Osteocyte (in vitro differentiated cells): ENCODE measurements around the gene GNAQ. TPM values are rescaled to one million over a fixed set of nuclear protein-coding genes. Genes with fewer than 3 reads are reported as not detected.
A peak's percentile ranks its signal among the peaks of the same experiment; 100 is the strongest.

Experiments
- DNase-seq: peaks from one replicate; pipeline ENCODE4 v3.0.0; 2021; ENCODE audit warnings: mixed read lengths; ENCODE audit not compliant: unreplicated experiment; ENCODE audit errors: extremely low spot score
- H3K27ac Mint-ChIP-seq: one replicate; pipeline ENCODE4 v1.8.0; 2021; ENCODE audit warnings: mild to moderate bottlenecking, mixed read lengths; ENCODE audit not compliant: unreplicated experiment
- H3K27me3 Mint-ChIP-seq: one replicate; pipeline ENCODE4 v1.8.0; 2021; ENCODE audit warnings: mixed read lengths; ENCODE audit not compliant: unreplicated experiment
- H3K36me3 Mint-ChIP-seq: one replicate; pipeline ENCODE4 v1.8.0; 2021; ENCODE audit warnings: mixed read lengths; ENCODE audit not compliant: unreplicated experiment
- H3K4me1 Mint-ChIP-seq: one replicate; pipeline ENCODE4 v1.8.0; 2021; ENCODE audit warnings: mixed read lengths; ENCODE audit not compliant: unreplicated experiment
- H3K4me3 Mint-ChIP-seq: one replicate; pipeline ENCODE4 v1.8.0; 2021; ENCODE audit warnings: mild to moderate bottlenecking, moderate library complexity, mixed read lengths; ENCODE audit not compliant: unreplicated experiment
- H3K9me3 Mint-ChIP-seq: one replicate; pipeline ENCODE4 v1.8.0; 2021; ENCODE audit warnings: mixed read lengths; ENCODE audit not compliant: unreplicated experiment
- CTCF ChIP-seq: fragments of 200-600 bp; sonication (generic); IDR thresholded peaks from 2 replicates; pipeline ENCODE4 v1.5.0; 2021; ENCODE audit warnings: antibody characterized with exemption, mild to moderate bottlenecking, moderate library complexity
- total RNA-seq: library from RNA; stranded (reverse); gene quantifications from 2 replicates; pipeline ENCODE4 v1.2.1, GENCODE V29; 2021

GNAQ gene
- total RNA-seq, 1 donor from 2014 or later = 65.9 TPM

- no peak for TF ChIP-seq CTCF
- no peak for DNase-seq
- H3K27me3 Mint-ChIP-seq = no peaks in the 10 kb centered on the region
- no peaks in the 10 kb centered on the region for H3K36me3 Mint-ChIP-seq
- no peak overlapping the region for H3K27ac Mint-ChIP-seq
- H3K9me3 Mint-ChIP-seq = no peaks in the 10 kb centered on the region
- no peak overlapping the region for H3K4me3 Mint-ChIP-seq
- no peaks in the 10 kb centered on the region for H3K4me1 Mint-ChIP-seq
Measured at GRCh38 chr9:77679088-77679487, 352.5 kb downstream of the GNAQ start.

DNA sequence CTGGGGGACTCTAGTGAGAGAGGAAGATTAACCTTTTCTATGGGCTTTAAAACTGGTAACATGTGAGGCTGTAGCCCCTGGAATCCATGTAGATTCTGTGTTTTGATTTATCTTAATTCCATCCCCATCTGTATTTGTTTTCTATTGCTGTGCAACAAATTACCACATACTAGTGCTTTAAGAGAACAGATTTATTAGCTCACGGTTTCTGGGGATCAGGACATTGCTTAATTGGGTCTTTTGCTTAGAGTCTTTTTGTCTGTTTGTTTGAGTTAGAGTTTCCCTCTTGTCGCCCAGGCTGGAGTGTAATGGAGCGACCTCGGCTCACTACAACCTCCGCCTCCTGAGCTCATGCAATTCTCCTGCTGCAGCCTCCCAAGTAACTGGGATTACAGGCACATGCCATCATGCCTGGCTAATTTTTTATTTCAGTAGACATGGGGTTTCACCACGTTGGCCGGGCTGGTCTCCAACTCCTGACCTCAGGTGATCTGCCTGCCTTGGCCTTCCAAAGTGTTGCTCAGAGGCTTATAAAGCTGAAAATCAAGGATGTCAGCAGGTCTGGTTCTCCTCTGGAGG, 353.6 kb downstream of the GNAQ start:
- Mint-ChIP-seq H3K27me3 (no peaks in the 10 kb centered on the region), H3K9me3 (no peaks in the 10 kb centered on the region), H3K36me3 (no peaks in the 10 kb centered on the region), H3K27ac (no peak overlapping the region), H3K4me1 (no peaks in the 10 kb centered on the region), H3K4me3 (no peak overlapping the region)
- no peak for TF ChIP-seq CTCF
- DNase-seq = no peak

DNA sequence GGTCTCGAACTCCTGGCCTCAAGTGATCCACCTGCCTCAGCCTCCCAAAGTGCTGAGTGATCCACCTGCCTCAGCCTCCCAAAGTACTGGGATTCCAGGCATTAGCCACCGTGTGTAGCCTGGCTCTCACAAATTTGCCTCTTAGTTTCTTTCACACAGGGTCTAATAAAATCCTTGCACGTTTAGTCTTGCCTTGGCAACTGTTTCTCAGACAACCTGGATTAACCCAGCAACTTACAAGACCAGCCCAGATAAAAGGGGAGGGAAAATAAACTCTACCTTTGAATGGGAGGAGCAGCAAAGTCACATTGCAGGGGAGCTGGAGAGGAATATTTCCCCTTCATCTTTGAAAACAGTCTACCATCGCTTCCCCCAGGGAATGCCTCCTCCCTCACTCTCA, 354.2 kb downstream of the GNAQ start:
- no peak for DNase-seq
- Mint-ChIP-seq H3K27ac (peak overlapping the region; percentile 1), H3K36me3 (no peaks in the 10 kb centered on the region), H3K4me1 (no peaks in the 10 kb centered on the region), H3K4me3 (no peak overlapping the region), H3K27me3 (no peaks in the 10 kb centered on the region), H3K9me3 (no peaks in the 10 kb centered on the region)
- TF ChIP-seq CTCF = no peak

DNA sequence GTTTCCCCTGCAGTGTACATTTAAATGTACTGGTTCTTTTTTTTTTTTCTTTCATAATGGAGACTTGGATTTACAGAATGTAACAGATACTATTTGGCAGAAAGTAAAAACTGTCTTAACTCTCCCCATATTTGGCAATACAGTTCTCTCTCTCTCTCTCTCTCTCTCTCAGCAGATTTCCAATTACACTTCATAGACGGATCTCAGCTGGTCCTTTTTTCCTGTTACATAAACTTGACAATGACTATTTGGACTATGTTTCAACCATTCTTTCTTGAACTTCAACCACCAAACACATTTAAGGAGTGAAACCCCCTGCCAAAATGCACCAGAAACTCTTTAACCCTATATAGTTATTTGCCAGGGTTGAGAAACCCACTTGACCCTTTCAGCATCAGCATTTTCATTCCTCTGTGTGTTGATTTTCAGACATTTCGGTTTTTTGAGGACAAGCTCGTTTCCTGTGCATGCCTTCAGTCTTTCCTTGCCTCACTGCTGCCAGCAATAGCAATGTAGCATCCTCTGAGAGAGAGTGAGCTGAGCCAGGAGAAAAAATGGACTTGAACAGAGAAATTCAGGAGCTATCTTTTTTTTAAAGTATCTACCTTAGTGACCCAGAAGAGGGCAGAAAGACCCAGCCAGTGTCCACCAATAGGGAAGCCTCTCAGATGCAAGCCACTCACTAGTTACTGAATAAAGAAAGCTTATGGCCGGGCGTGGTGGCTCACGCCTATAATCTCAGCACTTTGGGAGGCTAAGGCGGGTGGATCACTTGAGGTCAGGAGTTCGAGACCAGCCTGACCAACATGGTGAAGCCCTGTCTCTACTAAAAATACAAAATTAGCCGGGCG, 357.4 kb downstream of the GNAQ start:
- Mint-ChIP-seq H3K4me3 (no peak overlapping the region), H3K9me3 (no peaks in the 10 kb centered on the region), H3K27ac (no peak overlapping the region), H3K4me1 (no peaks in the 10 kb centered on the region), H3K27me3 (no peaks in the 10 kb centered on the region), H3K36me3 (no peaks in the 10 kb centered on the region)
- TF ChIP-seq CTCF = no peak
- no peak for DNase-seq

DNA sequence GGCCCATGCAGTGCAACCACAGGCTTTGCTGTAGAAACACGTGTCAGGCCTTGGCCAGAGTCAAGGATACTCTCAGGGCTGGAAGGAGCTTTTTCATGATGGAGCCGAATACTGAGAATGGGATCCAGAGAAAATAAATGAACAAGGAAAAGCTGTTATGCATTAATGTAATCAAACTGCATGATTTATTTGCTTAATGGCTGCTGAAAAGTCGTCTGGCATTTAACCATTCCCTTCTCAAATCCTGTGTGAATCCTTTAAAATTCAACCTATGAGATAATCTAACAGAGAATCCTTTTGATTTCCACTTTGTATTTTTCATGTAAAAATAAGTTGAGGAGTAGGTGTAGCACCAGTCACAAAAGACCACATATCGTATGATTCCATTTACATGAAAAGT, 359.4 kb downstream of the GNAQ start:
- H3K27me3 Mint-ChIP-seq = peaks cover 2% of the 10 kb centered on the region
- no peak for DNase-seq
- H3K9me3 Mint-ChIP-seq = no peaks in the 10 kb centered on the region
- TF ChIP-seq CTCF = no peak
- H3K4me3 Mint-ChIP-seq = no peak overlapping the region
- no peak overlapping the region for H3K27ac Mint-ChIP-seq
- no peaks in the 10 kb centered on the region for H3K4me1 Mint-ChIP-seq
- no peaks in the 10 kb centered on the region for H3K36me3 Mint-ChIP-seq
